CD1c-positive myeloid dendritic cell (primary cell): ENCODE measurements around the gene EVC2.

Source experiments
- DNase-seq: peaks from one replicate; pipeline ENCODE4 v3.0.0-alpha.2; 2016; ENCODE audit errors: extremely low spot score

Gene EVC2

DNA sequence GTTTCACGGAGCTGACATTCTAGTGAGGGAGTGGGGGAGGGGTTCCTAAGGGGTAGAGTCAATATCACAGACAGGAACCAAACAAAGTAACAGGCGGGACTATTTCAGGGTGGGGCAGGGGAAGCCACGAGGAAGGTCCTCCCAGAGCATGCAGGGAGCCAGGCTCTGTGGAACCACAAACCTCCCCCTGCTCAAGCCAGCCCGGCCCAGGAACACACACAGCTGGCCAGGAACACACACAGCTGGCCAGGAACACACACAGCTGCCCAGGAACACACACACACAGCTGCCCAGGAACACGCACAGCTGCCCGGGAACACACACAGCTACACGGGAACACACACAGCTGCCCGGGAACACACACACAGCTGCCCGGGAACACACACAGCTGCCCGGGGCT, 24.8 kb downstream of the EVC2 start:
- DNase-seq = no peak

DNA sequence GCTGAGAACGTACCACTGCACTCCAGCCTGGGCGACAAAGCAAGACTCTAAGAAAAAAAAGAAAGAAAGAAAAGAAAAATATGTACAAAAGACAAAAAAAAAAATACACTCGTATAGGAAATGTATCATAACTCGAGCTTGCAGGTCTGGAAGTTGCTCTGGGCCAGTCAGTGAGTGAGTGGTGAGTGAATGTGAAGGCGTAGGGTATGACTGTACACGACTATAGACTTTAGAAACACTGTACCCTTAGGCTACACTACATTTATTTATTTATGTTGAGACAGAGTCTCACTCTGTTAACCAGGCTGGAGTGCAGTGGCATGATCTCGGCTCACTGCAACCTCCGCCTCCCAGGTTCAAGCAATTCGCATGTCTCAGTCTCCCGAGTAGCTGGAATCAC, 29.4 kb downstream of the EVC2 start:
- no peak for DNase-seq

DNA sequence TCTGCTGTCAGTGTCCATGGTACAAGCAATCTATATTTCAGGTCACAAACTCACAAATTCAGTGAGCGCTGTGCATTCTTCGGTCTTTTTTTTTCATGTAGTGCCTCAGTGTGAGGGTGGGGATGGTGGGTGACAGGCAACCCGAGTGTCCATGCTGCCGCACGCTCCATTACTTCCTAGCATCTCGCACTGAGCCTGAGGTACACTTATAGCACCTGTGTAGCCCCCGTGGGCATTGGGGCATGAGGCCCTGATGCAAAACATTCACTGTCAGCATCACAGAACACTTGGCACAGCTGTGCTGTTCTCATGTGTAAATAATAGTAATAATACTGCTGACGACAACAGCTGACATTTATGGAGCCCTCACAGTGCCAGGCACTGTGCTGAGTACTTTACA, 31.6 kb downstream of the EVC2 start:
- DNase-seq = no peak

DNA sequence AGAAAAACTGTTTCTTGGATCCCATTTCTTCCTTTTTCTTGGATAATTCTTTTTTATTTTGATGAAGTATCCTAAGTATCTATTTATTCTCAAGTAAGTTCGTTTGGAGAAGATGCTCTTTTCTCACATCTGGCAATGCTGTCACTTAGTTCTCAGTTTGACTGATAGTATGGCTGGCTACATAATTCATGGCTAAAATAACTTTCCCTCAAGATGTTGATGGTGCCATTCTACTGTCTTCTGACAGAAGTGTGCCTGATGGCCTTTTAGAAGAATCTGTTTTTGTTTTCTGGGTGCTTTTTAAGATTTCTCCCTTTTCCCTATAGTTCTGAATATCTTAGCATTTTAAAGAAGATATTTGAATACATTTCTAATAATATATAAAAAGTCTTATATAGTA, 41.6 kb downstream of the EVC2 start:
- no peak for DNase-seq

DNA sequence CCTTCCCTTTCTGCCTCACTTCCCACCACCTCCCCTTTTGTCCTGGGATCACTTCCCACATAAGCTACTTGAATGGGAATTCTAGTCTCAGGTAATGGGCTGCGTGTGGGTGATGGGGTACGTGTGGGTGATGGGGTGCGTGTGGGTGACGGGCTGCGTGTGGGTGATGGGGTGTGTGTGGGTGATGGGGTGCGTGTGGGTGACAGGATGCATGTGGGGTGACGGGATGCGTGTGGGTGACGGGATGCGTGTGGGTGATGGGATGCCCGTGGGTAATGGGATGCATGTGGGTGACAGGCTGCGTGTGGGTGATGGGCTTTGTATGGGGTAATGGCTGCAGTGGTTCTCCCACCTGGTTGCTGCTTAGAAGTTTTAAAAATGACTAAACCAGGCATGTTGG, 43.6 kb downstream of the EVC2 start:
- DNase-seq = no peak

DNA sequence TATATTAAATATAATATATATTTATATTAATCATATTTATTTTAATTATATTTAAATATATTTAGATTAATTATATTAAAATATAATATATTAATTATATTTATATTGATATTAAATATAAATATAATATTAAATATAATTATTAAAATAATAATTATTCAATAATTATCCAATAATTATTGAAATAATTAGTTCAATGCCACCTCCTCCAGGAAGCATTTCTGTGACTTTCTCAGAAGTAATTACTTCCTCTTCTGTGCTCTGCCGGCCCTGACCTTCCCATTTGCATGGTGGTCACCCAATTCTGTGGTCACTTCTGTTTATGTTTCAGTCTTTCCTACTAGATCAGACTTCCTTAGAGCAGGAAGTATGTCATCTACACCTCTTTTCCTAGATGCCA, 45.8 kb downstream of the EVC2 start:
- no peak for DNase-seq

DNA sequence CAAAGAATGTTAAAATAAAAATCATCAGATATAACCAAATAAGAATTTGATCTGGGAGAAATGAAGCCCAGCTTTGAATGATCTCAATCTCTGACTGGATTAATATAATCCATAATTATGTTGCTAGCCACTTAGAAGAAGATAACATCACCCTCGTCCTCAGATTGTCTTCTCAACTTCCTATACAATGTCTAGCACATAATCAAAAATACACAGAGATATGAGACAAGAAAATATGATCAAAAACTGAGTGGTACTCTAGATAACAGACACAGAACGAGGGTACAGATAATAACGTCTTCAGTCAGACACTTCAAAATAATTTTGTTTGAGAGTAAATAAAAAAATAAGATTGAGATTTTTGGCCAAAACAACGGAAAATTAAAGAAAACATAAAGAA, 47.1 kb downstream of the EVC2 start:
- no peak for DNase-seq

DNA sequence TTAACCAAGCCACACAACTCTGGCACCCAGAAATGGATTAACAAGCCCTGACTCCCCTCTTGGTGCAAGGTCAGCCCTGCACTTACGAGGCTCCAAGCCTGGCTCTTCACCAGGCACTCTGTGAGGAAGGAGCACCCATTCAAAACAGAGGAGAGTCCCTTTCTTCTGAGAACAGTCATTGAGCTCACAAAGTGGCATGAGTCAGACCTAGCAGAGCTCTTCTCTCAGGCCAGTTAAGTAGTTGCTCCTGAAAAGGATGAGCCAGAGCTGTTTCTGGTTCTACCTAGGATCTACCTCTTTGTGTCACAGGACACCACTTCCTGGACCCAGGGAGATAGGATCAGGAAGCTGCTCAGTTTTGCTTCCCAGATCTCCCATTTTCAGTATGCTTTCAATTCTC, 48.2 kb downstream of the EVC2 start:
- no peak for DNase-seq

DNA sequence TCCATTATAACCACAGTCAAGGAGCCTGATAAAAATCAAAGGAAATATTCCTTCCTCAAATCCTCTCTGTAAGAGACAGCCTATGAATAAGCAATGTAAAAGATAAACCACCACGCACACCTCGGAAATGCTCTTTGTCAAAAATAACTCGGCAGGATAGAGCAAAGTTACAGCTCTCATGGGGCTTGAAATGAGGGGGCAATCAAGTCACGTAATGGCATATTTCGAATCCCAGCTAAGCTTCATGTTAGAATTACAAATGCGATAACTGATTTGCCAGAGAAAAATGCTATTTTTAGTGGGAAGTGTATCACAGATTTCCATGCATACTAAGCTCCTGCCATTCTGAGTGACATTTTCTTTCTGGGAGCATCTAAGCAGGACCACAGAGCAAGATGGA, 49.4 kb downstream of the EVC2 start:
- DNase-seq = no peak

DNA sequence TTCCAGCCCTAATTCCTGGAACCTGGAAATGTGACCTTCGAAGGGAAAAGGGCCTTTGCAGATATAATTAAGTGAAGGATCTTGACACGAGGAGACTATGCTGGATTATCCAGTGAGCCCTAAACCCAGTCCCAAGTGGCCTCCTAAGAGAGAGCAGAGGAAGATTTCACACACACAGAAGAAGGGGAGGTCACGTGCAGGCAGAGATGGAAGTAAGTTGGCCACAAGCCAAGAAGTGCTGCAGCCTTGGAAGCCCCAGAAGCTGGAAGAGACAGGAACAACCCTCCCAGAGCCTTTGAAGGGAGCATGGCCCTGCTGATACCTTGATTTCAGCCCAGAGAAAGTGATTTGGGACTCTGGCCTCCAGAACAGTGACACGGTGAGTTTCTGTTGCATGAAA, 51.9 kb downstream of the EVC2 start:
- no peak for DNase-seq

DNA sequence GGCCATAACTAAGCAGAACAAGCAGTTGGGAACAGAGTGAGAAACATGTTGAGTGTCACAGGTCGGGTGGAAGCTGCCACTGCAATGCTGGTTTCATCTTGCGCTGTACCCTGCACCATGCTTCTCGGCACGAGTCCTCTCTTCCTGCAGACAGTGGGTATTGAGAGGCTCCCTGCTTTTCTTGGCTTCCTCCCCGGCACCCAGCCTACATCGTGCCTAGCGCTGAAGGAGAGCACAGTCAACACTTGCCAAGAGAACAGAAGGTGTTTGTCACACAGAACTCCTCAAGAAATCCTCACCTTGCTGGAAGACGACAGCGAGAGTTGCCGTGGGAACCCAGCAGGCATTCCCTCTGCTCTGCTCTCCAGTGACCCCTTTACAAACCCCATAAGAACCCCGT, 53.6 kb downstream of the EVC2 start:
- no peak for DNase-seq

DNA sequence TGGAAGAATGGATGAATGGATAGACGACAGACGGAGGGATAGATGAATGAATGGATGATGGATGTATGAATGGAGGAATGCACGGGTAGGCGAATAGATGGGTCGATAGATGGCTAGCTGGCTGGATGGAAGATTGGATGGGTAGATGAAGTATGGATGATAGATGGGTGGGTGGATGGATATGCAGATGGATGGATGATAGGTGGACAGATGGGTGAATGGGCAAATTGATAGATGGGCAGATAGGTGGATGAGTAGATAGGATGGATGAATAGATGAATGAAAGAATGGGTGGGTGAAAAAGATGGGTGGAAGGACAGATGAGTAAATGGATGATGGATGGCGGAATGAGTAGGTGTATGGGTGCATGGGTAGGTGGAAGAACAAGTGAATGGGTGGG, 57.3 kb downstream of the EVC2 start:
- no peak for DNase-seq

DNA sequence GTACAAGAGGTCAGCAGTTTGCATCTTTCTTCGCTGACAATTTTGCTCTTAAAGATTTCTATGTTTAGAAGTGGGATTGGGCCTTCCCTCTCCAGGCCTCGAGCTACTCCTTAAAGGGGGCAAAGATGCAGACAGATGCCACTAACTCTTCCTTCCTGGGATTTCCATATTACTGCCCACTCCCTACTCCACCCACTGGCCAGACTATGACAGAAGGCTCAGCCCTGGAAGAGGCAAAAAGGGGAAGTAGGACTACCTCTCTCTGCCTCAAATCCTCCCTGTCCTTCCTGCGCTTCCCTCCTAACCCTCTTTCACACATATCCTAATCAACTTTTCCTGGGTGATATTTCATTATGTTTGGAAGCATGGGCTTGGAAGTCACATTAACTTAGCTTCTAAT, 58.3 kb downstream of the EVC2 start:
- peak; percentile 17 for DNase-seq

DNA sequence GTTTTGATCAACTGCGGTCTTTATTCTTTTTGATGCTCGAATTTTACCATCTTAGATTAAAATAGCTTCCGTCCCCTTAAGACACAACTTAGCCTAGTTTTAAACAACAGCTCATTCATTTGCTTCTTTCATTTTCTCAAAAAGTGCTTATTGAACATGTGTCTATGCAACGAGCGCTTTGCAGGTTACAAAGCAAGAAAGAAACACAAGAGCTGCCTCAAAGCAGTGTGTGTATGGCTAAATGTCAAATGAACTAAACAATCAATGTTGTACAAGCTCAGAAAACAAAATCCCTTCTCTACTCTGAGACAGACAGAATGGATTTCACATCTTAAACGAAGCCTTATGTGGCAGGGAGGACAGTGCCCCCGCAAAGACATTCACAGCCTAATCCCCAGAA, 61.0 kb downstream of the EVC2 start:
- DNase-seq = no peak

DNA sequence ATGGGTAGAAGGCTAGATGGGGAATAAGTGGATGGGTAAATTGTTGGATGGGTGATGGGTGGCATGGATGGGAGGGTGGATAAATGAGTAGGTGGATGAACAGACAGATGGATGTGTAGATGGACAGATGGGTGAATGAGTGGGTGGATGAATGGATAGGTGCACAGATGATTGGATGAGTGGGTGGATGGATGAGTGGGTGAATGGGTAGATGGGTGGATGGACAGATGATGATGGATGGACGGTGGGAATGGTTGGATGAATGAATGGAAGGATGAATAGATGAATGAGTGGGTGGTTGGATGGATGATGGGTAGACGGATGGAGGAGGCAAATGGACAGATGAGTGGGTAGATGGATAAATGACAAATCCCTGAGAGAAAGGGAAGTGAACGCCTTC, 68.3 kb downstream of the EVC2 start:
- DNase-seq = no peak

DNA sequence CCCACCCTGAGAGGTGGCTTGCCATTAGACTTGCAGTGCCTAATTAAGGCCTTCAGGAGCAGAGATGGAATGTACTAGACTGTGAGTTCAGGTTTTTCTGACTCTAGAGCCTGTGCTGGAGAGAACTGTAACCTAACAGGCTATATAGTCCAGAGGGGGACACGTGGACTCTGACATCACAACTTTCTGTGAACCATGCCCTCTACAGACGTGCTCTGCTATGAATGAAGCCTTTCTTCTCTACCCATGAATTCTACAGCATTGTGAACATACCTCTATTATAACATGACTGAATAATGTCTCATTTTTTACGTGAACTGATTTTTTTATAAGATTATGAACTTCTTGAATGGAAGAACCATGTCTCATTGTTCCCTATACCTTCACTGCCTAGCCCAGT, 68.8 kb downstream of the EVC2 start:
- DNase-seq = no peak

DNA sequence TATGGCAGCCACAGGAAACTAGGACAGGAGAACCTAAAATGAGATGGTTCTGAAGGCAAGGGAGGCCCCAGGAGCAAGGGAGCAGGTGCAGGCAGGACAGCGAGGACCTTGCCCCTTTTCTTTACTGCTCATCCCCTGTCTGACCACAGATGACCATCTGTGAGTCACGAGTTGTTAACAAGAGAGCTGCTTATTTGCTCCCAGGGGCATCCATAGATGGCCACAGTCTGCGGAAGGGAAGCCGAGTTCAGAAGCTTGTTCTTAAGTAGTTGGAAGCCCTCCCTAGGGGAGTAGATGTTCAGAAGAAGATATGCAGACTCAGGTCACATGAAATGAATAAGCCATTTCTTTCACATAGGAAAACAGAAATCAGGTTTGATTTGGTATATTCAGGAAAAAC, 69.4 kb downstream of the EVC2 start:
- no peak for DNase-seq

DNA sequence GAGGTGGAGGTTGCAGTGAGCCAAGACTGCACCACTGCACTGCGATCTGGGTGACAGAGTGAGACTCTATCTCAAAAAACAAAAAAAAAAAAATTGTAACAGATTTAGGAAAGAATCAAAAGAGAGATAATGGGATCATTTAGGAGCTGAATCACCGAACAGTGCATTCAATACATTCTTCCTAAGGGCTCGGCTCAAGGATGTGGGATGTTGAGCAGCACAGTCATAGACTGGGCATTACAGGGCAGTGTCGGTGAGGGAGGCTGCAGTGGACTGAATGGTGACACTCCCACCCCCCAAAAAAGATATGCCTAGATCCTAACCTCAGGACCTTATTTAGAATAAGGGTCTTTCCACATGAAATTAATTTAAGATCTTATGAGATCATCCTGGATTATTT, 70.0 kb downstream of the EVC2 start:
- no peak for DNase-seq

DNA sequence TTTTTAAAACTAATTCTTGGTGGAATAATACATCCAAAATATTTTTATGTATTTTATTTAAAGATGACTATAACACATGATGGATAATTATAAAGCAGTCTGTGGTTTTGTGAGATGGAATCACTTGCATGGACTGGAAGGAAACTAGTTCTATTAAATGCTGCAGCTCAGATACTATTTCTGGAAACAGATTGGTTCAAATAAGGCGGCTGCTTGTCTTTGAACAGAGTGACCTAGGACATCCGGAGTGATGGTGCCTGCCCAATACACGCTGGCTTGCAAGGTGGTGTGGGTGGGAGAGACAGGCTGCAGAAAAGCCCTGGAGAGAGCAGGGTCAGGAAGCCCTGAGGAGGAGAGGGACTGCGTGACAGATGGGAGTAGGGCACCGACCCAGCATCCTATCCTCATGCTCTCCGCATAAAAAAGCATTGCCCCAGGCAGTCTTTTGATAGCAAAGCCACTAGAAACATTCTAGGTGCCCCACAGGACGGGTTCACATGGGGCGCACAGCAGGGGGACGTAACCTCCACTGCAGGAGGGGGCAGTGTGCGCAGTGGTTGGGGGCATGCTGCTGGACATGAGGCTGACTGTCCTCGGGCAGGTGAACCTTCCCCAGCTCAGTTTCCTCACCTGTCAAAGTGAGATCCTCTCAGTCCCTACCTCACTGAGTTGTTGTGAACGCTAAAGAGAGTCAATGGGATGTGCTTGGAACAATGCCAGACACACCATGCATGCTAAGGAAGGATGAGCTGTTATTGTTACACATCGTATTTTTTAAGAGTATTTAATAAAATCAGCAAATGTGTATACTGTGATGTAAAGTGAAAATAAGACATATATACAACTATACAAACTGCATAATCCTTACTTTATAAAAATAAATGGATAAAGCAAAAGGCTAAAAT, 71.3 kb downstream of the EVC2 start:
- DNase-seq = no peak

DNA sequence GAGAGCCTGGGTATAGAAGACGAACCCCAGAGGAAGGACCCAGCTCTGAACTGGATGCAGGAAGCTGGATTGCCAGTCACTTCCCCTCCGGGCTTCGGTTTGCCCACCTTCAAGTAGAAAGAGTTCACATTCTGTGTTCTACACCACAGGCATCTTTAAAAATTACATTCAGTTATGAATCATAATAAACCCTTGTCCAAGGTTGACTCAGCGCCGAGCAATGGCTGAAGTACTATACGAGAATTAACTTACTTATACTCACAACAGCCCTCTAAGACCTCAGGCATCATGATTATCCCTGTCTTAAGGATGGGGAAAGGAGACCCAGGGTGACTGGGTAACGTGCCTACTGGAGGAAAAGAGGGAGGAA, 72.5 kb downstream of the EVC2 start:
- no peak for DNase-seq

DNA sequence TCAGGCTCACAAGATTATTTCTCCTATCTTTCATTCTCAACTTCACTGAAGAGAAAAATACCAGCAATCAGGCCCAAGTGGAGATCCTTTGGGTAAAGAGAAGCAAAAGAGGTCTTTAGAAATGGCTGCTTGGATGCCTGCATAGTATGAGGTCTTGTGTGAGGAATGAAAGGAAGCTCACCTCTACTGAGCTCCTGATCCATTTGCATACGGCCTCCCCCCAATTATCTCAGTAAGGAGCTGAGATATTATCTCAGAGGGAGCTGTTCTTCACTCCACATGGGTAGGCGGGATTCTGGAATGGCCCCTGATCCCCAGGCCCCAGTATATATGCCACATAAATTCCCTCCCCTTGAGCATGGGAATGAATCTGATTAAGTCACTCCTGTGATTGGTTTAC, 75.8 kb downstream of the EVC2 start:
- no peak for DNase-seq

DNA sequence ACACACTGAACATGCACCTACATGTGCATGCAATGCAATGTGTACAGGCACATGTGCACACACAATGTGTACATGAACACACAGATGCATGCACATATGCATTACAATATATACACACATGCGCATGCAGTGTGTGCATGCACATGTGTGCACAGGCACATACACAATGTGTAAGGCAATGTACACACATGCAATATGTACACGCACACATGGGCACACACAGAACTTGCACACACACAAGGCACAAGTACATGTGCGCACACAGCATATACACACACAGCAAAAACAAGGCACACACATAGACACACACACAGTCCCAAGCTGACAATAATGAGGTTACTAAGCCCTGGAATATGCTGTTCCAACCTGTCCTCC, 76.3 kb downstream of the EVC2 start:
- no peak for DNase-seq

DNA sequence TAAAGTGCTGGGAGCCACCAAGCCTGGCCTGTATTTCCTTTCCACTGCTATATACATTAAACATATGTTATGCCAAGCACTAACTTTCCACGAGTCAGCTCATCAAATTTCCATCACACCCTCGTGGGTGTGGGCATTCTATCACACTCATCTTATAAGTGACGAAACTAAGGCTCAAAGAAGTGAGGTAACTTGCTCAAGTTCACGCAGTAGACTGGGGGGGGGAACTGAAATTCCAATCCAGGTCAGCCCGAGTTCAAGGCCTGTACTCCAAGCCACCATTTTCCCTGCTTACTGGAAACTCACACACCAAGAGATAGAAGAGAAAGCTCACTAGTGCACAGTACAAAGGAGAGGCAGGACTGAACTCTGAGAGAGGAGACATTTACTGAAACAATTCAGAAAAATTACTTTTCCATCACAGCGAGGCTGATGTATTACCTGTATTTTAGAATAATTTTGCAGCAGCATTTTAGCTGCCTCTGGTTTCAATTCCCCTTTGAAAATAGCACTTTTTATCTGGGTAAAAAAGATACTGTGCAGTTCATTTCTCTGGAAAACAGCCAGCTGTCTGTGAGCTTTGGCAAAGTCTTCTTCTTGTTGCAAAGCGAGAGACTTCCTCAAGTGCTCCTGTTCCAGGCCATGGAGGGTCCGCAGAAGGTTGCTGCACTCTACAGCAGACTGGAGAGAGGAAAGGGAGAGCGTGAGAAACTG, 76.8 kb downstream of the EVC2 start:
- peak; percentile 1 for DNase-seq

DNA sequence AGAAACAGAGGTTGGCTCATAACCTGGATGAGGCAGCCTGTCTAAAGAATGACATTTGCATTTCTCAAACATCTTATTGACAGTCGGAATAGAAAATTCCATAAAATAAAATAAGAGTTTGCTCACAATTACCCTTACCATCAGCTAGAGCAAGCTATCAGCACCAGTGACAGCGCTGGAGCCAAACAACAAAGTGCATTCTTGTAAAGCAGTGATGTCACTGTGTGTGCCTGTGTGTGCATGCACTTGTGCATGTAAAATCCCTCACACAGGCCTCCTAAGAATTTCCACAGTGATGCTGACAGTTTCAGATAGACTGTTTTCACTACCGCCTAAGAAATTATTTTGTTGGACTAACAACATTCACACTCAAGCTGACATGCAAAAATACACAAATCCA, 77.6 kb downstream of the EVC2 start:
- DNase-seq = no peak
